BE2C (cell line): Measurements from ENCODE around the gene SLC7A6OS.

Experiments
- DNase-seq: peaks from one replicate; pipeline ENCODE4 v3.0.0-alpha.2; 2020
- H3K27me3 ChIP-seq: fragments of 250-450 bp; sonication (Bioruptor Pico); 2 replicates; pipeline ENCODE4 v1.5.1; 2020; ENCODE audit warnings: mild to moderate bottlenecking
- H3K36me3 ChIP-seq: fragments of 250-450 bp; sonication (Bioruptor Pico); 2 replicates; pipeline ENCODE4 v1.5.1; 2020; ENCODE audit warnings: mild to moderate bottlenecking
- H3K4me1 ChIP-seq: fragments of 250-450 bp; sonication (Bioruptor Pico); 2 replicates; pipeline ENCODE4 v1.5.1; 2020
- H3K4me3 ChIP-seq: 2 replicates; pipeline ENCODE4 v1.5.1; 2011; ENCODE audit warnings: low read depth, low read length
- H3K9me3 ChIP-seq: fragments of 250-450 bp; sonication (Bioruptor Pico); 2 replicates; pipeline ENCODE4 v1.5.1; 2020
- CTCF ChIP-seq: IDR thresholded peaks from 2 replicates; pipeline ENCODE4 v1.5.1; 2012; ENCODE audit warnings: mild to moderate bottlenecking, low read depth, low read length

The SLC7A6OS gene

DNA sequence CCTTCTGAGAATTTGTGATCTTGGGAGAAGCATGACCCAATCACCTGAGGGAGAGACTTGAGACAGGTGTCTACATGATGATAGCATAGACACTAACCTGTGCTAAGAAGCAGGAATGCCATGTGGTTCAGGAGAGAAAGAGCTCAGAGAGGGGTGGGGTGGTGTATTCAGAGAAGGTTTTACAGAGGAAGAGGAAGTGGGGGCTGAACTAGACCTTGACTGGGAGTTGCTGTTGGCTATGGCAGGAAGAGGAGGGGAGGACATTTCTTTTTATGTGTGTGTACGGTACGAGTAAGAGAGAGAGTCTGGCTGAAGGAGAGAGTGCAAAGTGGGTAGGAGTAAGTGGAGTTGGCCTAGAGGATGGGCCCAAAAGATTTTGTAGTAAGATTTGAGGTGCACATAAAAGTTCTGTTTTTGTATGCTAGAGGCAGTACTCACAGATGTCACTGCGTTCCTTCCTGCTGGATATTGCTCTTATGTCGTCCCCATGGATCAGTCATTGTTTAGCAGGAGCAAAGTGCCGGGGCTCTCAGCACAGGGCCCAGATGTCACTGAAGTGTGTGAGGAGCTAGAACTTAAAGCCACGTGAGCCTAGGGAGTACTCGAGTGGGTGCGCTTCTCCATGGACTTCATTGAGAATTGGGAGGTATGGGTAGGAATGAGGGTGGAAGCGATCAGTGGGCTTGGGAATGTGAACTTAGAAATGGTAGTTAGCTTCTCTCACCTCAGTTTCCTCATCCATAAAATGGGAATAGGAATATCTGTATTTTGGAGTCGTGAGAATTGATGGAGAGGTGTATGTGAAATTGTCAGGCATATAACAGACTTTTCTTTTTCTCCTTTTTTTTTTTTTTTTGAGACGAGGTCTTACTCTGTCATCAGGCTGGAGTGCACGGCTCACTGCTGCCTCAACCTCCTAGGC, 24.3 kb downstream of the SLC7A6OS start:
- no peak for DNase-seq
- no peaks in the 10 kb centered on the region for H3K27me3 ChIP-seq
- no peaks in the 10 kb centered on the region for H3K4me1 ChIP-seq
- no peaks in the 10 kb centered on the region for H3K9me3 ChIP-seq
- no peak overlapping the region for H3K4me3 ChIP-seq
- no peak for TF ChIP-seq CTCF
- peaks cover 63% of the 10 kb centered on the region for H3K36me3 ChIP-seq

GRCh38 chr16:68285683-68286082, 25.1 kb downstream of the SLC7A6OS start:
- Histone ChIP-seq H3K27me3 (no peaks in the 10 kb centered on the region), H3K36me3 (peaks cover 62% of the 10 kb centered on the region), H3K4me1 (no peaks in the 10 kb centered on the region), H3K4me3 (no peak overlapping the region), H3K9me3 (no peaks in the 10 kb centered on the region)
- TF ChIP-seq CTCF: no peak
- no peak for DNase-seq

DNA sequence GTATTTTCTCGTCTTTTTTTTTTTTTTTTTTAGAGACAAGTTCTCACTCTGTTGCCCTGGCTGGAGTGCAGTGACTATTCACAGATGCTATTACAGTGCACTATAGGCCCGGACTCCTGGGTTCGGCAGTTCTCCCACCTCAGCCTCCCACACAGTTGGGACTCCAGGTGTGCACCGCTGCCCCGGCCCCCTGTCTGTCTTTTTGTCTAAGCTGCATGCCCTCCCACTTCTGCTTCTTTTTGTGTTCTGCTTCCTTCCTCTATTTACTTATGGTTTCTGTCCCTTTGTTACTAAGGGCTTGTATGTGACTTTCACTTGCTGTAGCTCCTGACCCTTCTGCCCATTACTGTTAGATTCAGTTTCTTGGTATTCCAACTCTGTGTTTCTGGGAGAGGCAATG, 25.9 kb downstream of the SLC7A6OS start:
- DNase-seq: no peak
- H3K36me3 ChIP-seq: peaks cover 58% of the 10 kb centered on the region
- TF ChIP-seq CTCF: no peak
- no peaks in the 10 kb centered on the region for H3K9me3 ChIP-seq
- no peak overlapping the region for H3K4me3 ChIP-seq
- no peaks in the 10 kb centered on the region for H3K27me3 ChIP-seq
- H3K4me1 ChIP-seq: no peaks in the 10 kb centered on the region

DNA sequence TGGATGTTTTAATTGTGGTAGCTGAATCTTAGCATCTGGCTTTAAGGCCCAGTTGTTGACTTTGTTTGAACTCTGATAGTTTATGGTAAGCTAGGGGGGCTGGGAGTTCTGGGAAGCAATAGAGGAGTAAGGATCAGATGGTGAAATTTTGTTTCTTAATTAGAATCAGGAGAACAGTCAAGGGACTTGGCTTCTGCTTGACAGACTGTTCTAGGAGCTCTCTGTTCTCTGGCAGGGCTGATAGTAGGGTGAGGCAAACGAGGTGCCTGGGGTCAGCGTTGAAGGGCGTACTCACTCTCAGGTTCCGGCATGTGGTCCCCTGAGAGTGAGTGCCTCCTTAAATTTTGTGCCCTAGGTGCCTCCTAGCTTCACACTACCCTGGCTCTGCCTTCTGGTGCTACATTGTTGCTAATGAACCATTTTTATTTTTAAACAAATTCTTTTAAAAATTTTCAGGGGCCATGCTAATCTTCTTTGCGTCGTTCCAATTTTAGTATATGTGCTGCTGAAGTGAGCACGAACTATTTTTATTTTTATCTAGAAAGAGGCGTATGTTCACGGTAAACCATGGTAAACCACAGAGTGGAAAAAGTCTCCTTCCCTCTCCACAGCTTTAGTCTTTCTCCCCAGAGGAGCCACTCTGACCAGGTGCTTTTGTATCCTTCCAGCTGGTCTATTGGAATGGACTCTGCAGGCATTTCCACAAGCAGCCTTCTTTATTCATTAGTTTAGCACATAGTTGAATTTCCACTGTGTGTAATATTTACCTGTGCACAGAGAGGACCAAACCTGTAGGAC, 26.7 kb downstream of the SLC7A6OS start:
- no peak for TF ChIP-seq CTCF
- no peak for DNase-seq
- Histone ChIP-seq H3K4me3 (no peak overlapping the region), H3K4me1 (no peaks in the 10 kb centered on the region), H3K36me3 (peaks cover 65% of the 10 kb centered on the region), H3K9me3 (no peaks in the 10 kb centered on the region), H3K27me3 (no peaks in the 10 kb centered on the region)

- no peaks in the 10 kb centered on the region for H3K4me1 ChIP-seq
- H3K4me3 ChIP-seq: no peak overlapping the region
- DNase-seq: no peak
- no peaks in the 10 kb centered on the region for H3K9me3 ChIP-seq
- H3K36me3 ChIP-seq: peaks cover 60% of the 10 kb centered on the region
- H3K27me3 ChIP-seq: no peaks in the 10 kb centered on the region
- no peak for TF ChIP-seq CTCF
These were observed 27.4 kb downstream of the SLC7A6OS start for GRCh38 chr16:68283346-68283745.
